DOHH2 (cell line): ENCODE measurements around the gene CARS2.

Experiments
- CTCF ChIP-seq: fragments of 200-600 bp; sonication (generic); IDR thresholded peaks from one replicate; pipeline ENCODE4 v1.5.1; 2014; ENCODE audit warnings: antibody characterized with exemption, mild to moderate bottlenecking, low read depth, low read length; ENCODE audit not compliant: poor library complexity, severe bottlenecking
- EZH2phosphoT487 ChIP-seq: fragments of 200-600 bp; sonication (generic); IDR thresholded peaks from 2 replicates; pipeline ENCODE4 v1.6.1; 2017; ENCODE audit warnings: borderline replicate concordance, mild to moderate bottlenecking, antibody characterized with exemption, low read length, moderate library complexity, mixed read lengths

GRCh38 chr13:110719036-110719710 is 13.3 kb upstream of the CARS2 start:
- TF ChIP-seq CTCF (no peak), EZH2phosphoT487 (no peak)
